Peyer's patch (tissue), 4 donors: ENCODE measurements around the gene LYST.
"Not testable (repeated sequence)": the region's sequence is repeated elsewhere in the genome, so short reads cannot be mapped to it uniquely, and the experiment has no call there.

Source experiments
- POLR2A ChIP-seq, 2 donors: fragments of 450-650 bp; IDR thresholded peaks; one replicate each; pipeline ENCODE4 v1.5.1; 2017; ENCODE audit warnings: antibody characterized with exemption in 2 of 2, mild to moderate bottlenecking in 2 of 2, moderate library complexity in 2 of 2
- TF ChIP-seq, protein P1 (sequence below), 6 experiments: fragments of 450-650 bp in 4 of 6; fragments of 200-600 bp in 2 of 6; sonication (generic) in 1 of 6; IDR thresholded peaks; one replicate each; pipeline ENCODE4 v1.5.1; 2017 to 2019; ENCODE audit warnings: antibody characterized with exemption in 6 of 6, mild to moderate bottlenecking in 3 of 6, moderate library complexity in 1 of 6

DNA sequence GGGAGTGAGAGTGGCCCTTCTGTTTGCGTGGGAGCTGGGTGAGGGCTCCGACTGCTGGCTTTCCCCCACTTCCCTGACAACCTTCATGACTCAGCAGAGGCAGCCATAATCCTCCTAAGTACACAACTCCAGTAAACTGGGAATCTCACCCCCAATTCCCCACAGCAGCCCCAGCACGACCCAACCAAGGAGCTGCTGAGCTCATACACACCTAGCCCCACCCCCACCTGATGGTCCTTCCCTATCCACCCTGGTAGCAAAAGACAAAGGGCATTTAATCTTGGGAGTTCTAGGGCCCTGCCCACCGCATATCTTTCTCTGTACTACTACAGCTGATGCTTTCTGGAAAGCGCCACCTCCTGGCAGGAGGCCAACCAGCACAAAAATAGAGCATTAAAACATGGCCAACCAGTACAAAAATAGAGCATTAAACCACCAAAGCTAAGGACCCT, 21.0 kb downstream of the LYST start:
- TF ChIP-seq, protein P1, sequence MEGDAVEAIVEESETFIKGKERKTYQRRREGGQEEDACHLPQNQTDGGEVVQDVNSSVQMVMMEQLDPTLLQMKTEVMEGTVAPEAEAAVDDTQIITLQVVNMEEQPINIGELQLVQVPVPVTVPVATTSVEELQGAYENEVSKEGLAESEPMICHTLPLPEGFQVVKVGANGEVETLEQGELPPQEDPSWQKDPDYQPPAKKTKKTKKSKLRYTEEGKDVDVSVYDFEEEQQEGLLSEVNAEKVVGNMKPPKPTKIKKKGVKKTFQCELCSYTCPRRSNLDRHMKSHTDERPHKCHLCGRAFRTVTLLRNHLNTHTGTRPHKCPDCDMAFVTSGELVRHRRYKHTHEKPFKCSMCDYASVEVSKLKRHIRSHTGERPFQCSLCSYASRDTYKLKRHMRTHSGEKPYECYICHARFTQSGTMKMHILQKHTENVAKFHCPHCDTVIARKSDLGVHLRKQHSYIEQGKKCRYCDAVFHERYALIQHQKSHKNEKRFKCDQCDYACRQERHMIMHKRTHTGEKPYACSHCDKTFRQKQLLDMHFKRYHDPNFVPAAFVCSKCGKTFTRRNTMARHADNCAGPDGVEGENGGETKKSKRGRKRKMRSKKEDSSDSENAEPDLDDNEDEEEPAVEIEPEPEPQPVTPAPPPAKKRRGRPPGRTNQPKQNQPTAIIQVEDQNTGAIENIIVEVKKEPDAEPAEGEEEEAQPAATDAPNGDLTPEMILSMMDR (IDR thresholded peaks at IDR 0.05) = not testable (repeated sequence)
- TF ChIP-seq POLR2A (IDR thresholded peaks at IDR 0.05) = not testable (repeated sequence)
